K562 (cell line): Measurements from ENCODE around the gene PLD1. TPM values are rescaled to one million over a fixed set of nuclear protein-coding genes. Genes with fewer than 3 reads are reported as not detected.

Source experiments
- ATAC-seq: fragments of 200-7000 bp; cut with Tn5 transposase; 3 replicates; pipeline ENCODE4 v1.9.1; 2020; ENCODE audit warnings: moderate library complexity
- BruUV-seq: library from RNA; stranded (reverse); fragments of 400-500 nt; replicated peaks from 2 replicates; lab custom pipeline; 2021; lab: Mats Ljungman, UMichigan
- CTCF ChIA-PET: fragments of 300-600 bp; formaldehyde crosslinking; extraction: SDS; loops from one replicate; lab custom pipeline; 2021; ENCODE audit warnings: low intra/inter-chr PET ratio; lab: Yijun Ruan, JAX
- POLR2A ChIA-PET: fragments of 300-600, 350-650 bp; sonication (Branson Sonifier 250); formaldehyde crosslinking; extraction: SDS; loops from one replicate; lab custom pipeline; 2021; ENCODE audit warnings: antibody characterized with exemption, inconsistent platforms; lab: Yijun Ruan, JAX
- DNase-seq, 4 experiments: peaks; one replicate each; pipeline versions ENCODE4 v3.0.0 to v3.0.0-alpha.2; 2011 to 2018; ENCODE audit warnings: low spot score in 3 of 4, mixed read lengths in 3 of 4; ENCODE audit errors: extremely low read depth in 1 of 4
- FAIRE-seq: peaks from 2 replicates; lab custom pipeline; 2011; peaks lifted over from hg19 to GRCh38; lab: Jason Lieb, UNC
- H2AFZ ChIP-seq: 2 replicates; pipeline ENCODE4 v1.6.0; 2011; ENCODE audit warnings: low read depth, low read length, control low read depth, inconsistent platforms
- H3K27ac ChIP-seq: fragments of 200-600 bp; 3 replicates; pipeline ENCODE4 v1.8.0; 2011; ENCODE audit warnings: low read depth, mild to moderate bottlenecking, control low read depth, inconsistent platforms, low read length, moderate library complexity, mixed read lengths; ENCODE audit errors: extremely low read depth
- H3K27me3 ChIP-seq, 2 experiments: fragments of 300-600 bp in 1 of 2; 2 replicates in 1 of 2; 3 replicates in 1 of 2; pipeline versions ENCODE4 v1.6.0 to v1.8.0; 2011; ENCODE audit warnings: inconsistent platforms in 2 of 2, low read length in 2 of 2, mild to moderate bottlenecking in 1 of 2, mixed read lengths in 1 of 2, moderate library complexity in 1 of 2; ENCODE audit not compliant: control insufficient read depth in 2 of 2, insufficient read depth in 2 of 2
- H3K36me3 ChIP-seq: fragments of 300-600 bp; 3 replicates; pipeline ENCODE4 v1.8.0; 2011; ENCODE audit warnings: mild to moderate bottlenecking, low read length, inconsistent platforms; ENCODE audit not compliant: control insufficient read depth, insufficient read depth
- H3K4me1 ChIP-seq, 2 experiments: fragments of 200-600 bp in 1 of 2; replicated peaks in 1 of 2; 2 replicates in 1 of 2; 3 replicates in 1 of 2; pipeline versions ENCODE4 v1.5.1 to v1.8.0; 2011; ENCODE audit warnings: inconsistent platforms in 2 of 2, low read length in 2 of 2, mild to moderate bottlenecking in 1 of 2, mixed read lengths in 1 of 2, moderate library complexity in 1 of 2; ENCODE audit not compliant: control insufficient read depth in 2 of 2, insufficient read depth in 2 of 2
- H3K4me2 ChIP-seq: 2 replicates; pipeline ENCODE4 v1.6.1; 2011; ENCODE audit warnings: low read length, control low read depth, inconsistent platforms, mixed read lengths; ENCODE audit not compliant: insufficient read depth
- H3K4me3 ChIP-seq: fragments of 200-600 bp; sonication (generic), shearing (Covaris generic); 2 replicates; pipeline ENCODE4 v1.5.1; 2016; ENCODE audit warnings: control low read depth, inconsistent platforms
- H3K79me2 ChIP-seq: fragments of 200-600 bp; 3 replicates; pipeline ENCODE4 v1.8.0; 2011; ENCODE audit warnings: low read length, inconsistent platforms; ENCODE audit not compliant: control insufficient read depth, insufficient read depth
- H3K9ac ChIP-seq, 2 experiments: 2 replicates each; pipeline versions ENCODE4 v1.6.0 to v1.6.1; 2011; ENCODE audit warnings: low read depth in 2 of 2, low read length in 2 of 2, control low read depth in 1 of 2, inconsistent platforms in 1 of 2, mild to moderate bottlenecking in 1 of 2, mixed read lengths in 1 of 2; ENCODE audit not compliant: insufficient read depth in 1 of 2
- H3K9me1 ChIP-seq: one replicate; pipeline ENCODE4 v1.6.0; 2011; ENCODE audit warnings: inconsistent platforms, mild to moderate bottlenecking, low read length, moderate library complexity; ENCODE audit not compliant: control insufficient read depth, insufficient read depth
- H3K9me3 ChIP-seq: replicated peaks from 2 replicates; pipeline ENCODE4 v1.5.1; 2011; ENCODE audit warnings: low read depth, low read length, inconsistent platforms; ENCODE audit not compliant: control insufficient read depth, insufficient read depth
- H4K20me1 ChIP-seq: replicated peaks from 2 replicates; pipeline ENCODE4 v1.6.1; 2011; ENCODE audit warnings: low read length, inconsistent platforms, mixed read lengths; ENCODE audit not compliant: control insufficient read depth, insufficient read depth
- CHD2 ChIP-seq: IDR thresholded peaks from 2 replicates; pipeline ENCODE4 v1.6.1; 2011; ENCODE audit warnings: low read depth, low read length
- EP400 ChIP-seq: fragments of 450-650 bp; IDR thresholded peaks from 2 replicates; pipeline ENCODE4 v1.6.1; 2017; ENCODE audit warnings: antibody characterized with exemption, mild to moderate bottlenecking, moderate library complexity
- ESRRA ChIP-seq: fragments of 450-650 bp; IDR thresholded peaks from 2 replicates; pipeline ENCODE4 v1.6.1; 2014; ENCODE audit warnings: low read depth, mild to moderate bottlenecking, moderate library complexity, borderline replicate concordance
- HIVEP1 ChIP-seq: fragments of 250-450 bp; sonication (Bioruptor Pico); IDR thresholded peaks from 2 replicates; pipeline ENCODE4 v1.4.0; 2020; ENCODE audit warnings: mild to moderate bottlenecking
- NFYB ChIP-seq: IDR thresholded peaks from 2 replicates; pipeline ENCODE4 v1.6.1; 2011; ENCODE audit warnings: mild to moderate bottlenecking, moderate library complexity; ENCODE audit not compliant: insufficient read length; ENCODE audit errors: extremely low read depth
- POU5F1 ChIP-seq: fragments of 150-350 bp; IDR thresholded peaks from 2 replicates; pipeline ENCODE4 v1.6.1; 2014; ENCODE audit warnings: borderline replicate concordance, low read length, low read depth, mild to moderate bottlenecking; ENCODE audit not compliant: partially characterized antibody
- ZBTB1 ChIP-seq: sonication (generic); formaldehyde crosslinking; IDR thresholded peaks from 2 replicates; pipeline ENCODE4 v1.8.1; 2023; ENCODE audit warnings: missing genetic modification reagents, low read depth, mild to moderate bottlenecking, borderline replicate concordance
- ZNF24 ChIP-seq: fragments of 450-650 bp; IDR thresholded peaks from 2 replicates; pipeline ENCODE4 v1.6.1; 2016
- ZNF76 ChIP-seq: fragments of 250-450 bp; sonication (Bioruptor Pico); IDR thresholded peaks from 2 replicates; pipeline ENCODE4 v1.4.0; 2020; ENCODE audit warnings: mild to moderate bottlenecking, moderate library complexity, borderline replicate concordance
- WGBS: fragments of 100-300 bp; shearing (Covaris generic); methylation state at CpG from one replicate; pipeline ENCODE4 v1.1.6; 2016; ENCODE audit warnings: low coverage, mixed read lengths; ENCODE audit not compliant: insufficient coverage; ENCODE audit errors: missing lambda C conversion rate; 5-methylcytosine and 5-hydroxymethylcytosine counted together
- in situ Hi-C: fragments of 300-500 bp; cut with MboI; formaldehyde crosslinking; loops from 4 replicates; pipeline ENCODE4 v1.15.0; 2018; ENCODE audit warnings: inconsistent platforms, mixed read lengths
- intact Hi-C: fragments of 100-400 bp; cut with micrococcal nuclease; formaldehyde crosslinking; loops from 2 replicates; pipeline ENCODE4 v1.14.2; 2022
- polyA plus RNA-seq, 8 experiments: library from polyadenylated mRNA; depleted of rRNA in 4 of 8; stranded (reverse) in 5 of 8; unstranded in 3 of 8; fragments of >200 nt; fragmentation: Nextera tagmentation in 2 of 8; fragmentation: Illumina TruSeq in 1 of 8; extraction: Ambion mirVana in 2 of 8; extraction: Trizol in 1 of 8; gene quantifications; 2 replicates each; pipeline versions ENCODE4 v1.2.1 to v1.2.3, GENCODE V29; 2011 to 2014; ENCODE audit warnings: inconsistent platforms in 1 of 8, missing spikeins in 1 of 8
- total RNA-seq, 7 experiments: library from RNA; depleted of rRNA in 6 of 7; stranded (reverse); fragments of >200 nt in 6 of 7; fragmentation: Illumina TruSeq in 2 of 7; extraction: Trizol in 2 of 7; gene quantifications; 2 replicates each; pipeline versions ENCODE4 v1.2.1 to v1.2.3, GENCODE V29; 2011 to 2021; ENCODE audit warnings: low replicate concordance in 1 of 7

The PLD1 gene
- total and polyA plus RNA-seq, 9 of the 15 experiments (the other 6 are each of a cell fraction or from before 2014, with no cell fraction given), result 8.4 to 26.1 (median 18.6) TPM

DNA sequence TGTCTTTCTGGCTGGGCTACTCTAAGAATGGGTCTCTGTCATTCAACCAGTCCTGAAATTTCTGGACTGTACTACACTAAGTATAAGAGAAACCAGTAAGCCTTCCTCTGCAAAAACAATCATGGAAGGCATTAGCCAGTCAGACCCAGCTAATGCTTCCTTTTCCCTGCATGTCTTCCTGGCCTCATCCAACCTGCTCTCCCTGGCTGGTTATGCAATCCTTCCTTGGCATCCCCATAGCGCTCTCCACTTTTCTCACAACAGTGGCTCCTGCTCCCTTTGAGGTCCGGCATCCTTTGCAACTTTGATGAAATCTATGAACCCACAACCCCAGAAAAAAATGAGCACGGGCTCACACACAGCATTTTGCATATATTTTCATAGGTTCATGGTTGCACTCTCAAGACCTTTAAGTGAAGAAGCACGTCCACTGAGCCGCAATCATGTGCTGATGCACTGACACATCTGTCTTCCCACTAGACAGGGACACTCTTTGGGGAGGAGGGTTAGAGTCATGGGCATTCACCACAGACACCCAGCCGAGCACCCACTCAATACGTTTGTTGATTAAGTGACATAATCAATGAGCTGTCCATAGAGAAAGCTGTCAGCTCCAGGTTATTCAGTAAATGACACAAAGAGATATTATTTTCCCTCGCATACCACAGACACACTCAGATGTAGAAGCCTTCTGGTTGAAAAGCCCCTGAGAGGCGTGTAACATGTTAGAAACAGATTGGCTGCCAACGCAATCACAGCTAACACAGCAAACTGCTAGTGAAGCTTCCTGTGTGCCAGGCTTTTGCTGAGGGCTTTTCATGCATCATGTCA lies 66.7 kb downstream of the PLD1 start:
- H3K27ac ChIP-seq, result no peak overlapping the region
- no peaks in the 10 kb centered on the region for H4K20me1 ChIP-seq
- no peak overlapping the region for H3K9ac ChIP-seq
- H3K4me2 ChIP-seq, result no peak overlapping the region
- no peaks in the 10 kb centered on the region for H3K79me2 ChIP-seq
- no peak for FAIRE-seq
- 0 out of 2 replicates have a peak, but pooled peaks cover 2% of the 10 kb centered on the region for H3K9me3 ChIP-seq
- BruUV-seq, result no TSS peak
- TF ChIP-seq ZNF76 (no peak), HIVEP1 (no peak), ESRRA (no peak), POU5F1 (no peak), NFYB (no peak), ZBTB1 (no peak), ZNF24 (no peak), CHD2 (no peak), EP400 (no peak)
- intact Hi-C loops, result no loop called here
- no peak overlapping the region for H3K4me3 ChIP-seq
- H3K27me3 ChIP-seq, result no peaks in the 10 kb centered on the region
- in situ Hi-C loops, result no loop called here
- no peak overlapping the region for H2AFZ ChIP-seq
- DNase-seq, result no peak
- H3K4me1 ChIP-seq, result peaks cover 0 to 4% of the 10 kb centered on the region in 2 experiments; a peak in 3 of 5 replicates
- 47% methylated on average over 10 of the region's 10 CpGs for WGBS
- ChIA-PET POLR2A (interaction anchor here (0.5 to 1.7 kb wide), 4 partner anchors 7 to 780 kb away, joined by 3 to 6 read pairs (median 4); no protein-coding TSS in a partner anchor), CTCF (no interaction called here)
- no peaks in the 10 kb centered on the region for H3K9me1 ChIP-seq
- ATAC-seq, result no peak
- H3K36me3 ChIP-seq, result no peaks in the 10 kb centered on the region
